ENCODE measurements around the gene SLC2A4RG.

Gene SLC2A4RG

GRCh38 chr20:63758152-63758551 is 18.6 kb downstream of the SLC2A4RG start:
- no peak overlapping the region for H3K4me2 ChIP-seq
- no peak overlapping the region for H3K27ac ChIP-seq
- peaks cover 0 to 18% (median 0%) of the 10 kb centered on the region in 11 experiments; a peak in 4 of 22 replicates for H4K20me1 ChIP-seq
- 0 out of 22 replicates have a peak, but pooled peaks cover 0 to under 1% (median 0%) of the 10 kb centered on the region in 11 experiments for H3K36me3 ChIP-seq
- no peak for TF ChIP-seq Cebpa-rat (IDR thresholded peaks at IDR 0.05)
- no peak overlapping the region for H3K9ac ChIP-seq
- no peaks in the 10 kb centered on the region for H3K27me3 ChIP-seq
- peaks cover 0 to 15% (median 7%) of the 10 kb centered on the region in 10 experiments; a peak in 12 of 20 replicates for H3K4me1 ChIP-seq
- no peaks in the 10 kb centered on the region for H3K9me3 ChIP-seq (replicated peaks in 1 of 11)
- no peak overlapping the region for H3K4me3 ChIP-seq

- no peaks in the 10 kb centered on the region for H3K9me3 ChIP-seq (replicated peaks in 1 of 11)
- 0 out of 22 replicates have a peak, but pooled peaks cover 0 to 8% (median 0%) of the 10 kb centered on the region in 11 experiments for H3K36me3 ChIP-seq
- no peaks in the 10 kb centered on the region for H3K27me3 ChIP-seq
- TF ChIP-seq Cebpa-rat (IDR thresholded peaks at IDR 0.05), result 0 out of 22 replicates have a peak, but pooled peaks of 1 of the 11 experiments have one; percentile 10
- H3K4me2 ChIP-seq, result no peak overlapping the region
- peaks cover 0 to 10% (median 0%) of the 10 kb centered on the region in 11 experiments; a peak in 2 of 22 replicates for H4K20me1 ChIP-seq
- H3K9ac ChIP-seq, result no peak overlapping the region
- no peak overlapping the region for H3K4me3 ChIP-seq
- H3K4me1 ChIP-seq, result peaks cover 0 to 8% (median 6%) of the 10 kb centered on the region in 10 experiments; a peak in 11 of 20 replicates
- no peak overlapping the region for H3K27ac ChIP-seq
Observed at GRCh38 chr20:63759377-63759901, 19.9 kb downstream of the SLC2A4RG start.

DNA sequence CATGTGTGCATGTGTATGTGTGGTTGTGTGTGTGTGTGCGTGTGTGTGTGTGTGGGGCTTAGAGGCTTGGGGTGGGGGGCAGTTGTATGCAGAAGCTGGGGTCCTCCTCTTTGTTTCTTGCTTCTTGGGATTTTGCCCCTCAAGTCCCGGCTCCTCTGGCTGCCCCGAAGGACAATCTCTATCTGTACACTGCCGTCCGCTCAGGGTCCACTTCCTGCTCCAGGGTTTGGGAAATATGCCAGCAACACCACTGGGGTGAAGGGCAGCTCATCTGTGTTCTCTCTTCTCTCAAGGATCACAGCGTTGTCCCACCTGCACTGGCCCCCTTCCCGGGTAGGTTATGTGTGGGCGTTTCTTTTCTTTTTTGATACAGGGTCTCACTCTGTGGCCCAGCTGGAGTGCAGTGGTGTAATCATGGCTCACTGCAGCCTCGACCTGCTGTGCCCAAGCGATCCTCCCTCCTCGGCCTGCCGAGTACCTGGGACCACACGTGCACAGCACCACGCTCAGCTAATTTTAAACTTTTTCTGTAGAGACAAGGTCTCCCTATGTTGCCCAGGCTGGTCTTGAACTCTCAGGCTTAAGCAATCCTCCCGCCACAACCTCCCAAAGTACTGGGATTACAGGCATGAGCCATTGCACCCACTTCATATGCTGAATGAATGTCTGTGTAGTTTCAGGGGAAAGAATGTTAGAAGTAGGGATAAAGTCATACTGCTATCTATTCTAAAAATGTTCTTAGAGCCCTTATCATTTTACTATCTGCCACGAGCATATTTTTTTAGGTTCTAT is 25.7 kb downstream of the SLC2A4RG start:
- peaks cover 0 to 12% (median 0%) of the 10 kb centered on the region in 11 experiments; a peak in 3 of 22 replicates for H4K20me1 ChIP-seq
- H3K27me3 ChIP-seq, result no peaks in the 10 kb centered on the region
- H3K27ac ChIP-seq, result no peak overlapping the region
- no peak overlapping the region for H3K4me2 ChIP-seq
- TF ChIP-seq Cebpa-rat (IDR thresholded peaks at IDR 0.05), result no peak
- H3K36me3 ChIP-seq, result peaks cover 0 to 46% (median 0%) of the 10 kb centered on the region in 11 experiments; a peak in 4 of 22 replicates
- peaks cover 0 to 10% (median 0%) of the 10 kb centered on the region in 10 experiments; a peak in 6 of 20 replicates for H3K4me1 ChIP-seq
- H3K9me3 ChIP-seq (replicated peaks in 1 of 11), result no peaks in the 10 kb centered on the region
- H3K9ac ChIP-seq, result no peak overlapping the region
- no peak overlapping the region for H3K4me3 ChIP-seq

DNA sequence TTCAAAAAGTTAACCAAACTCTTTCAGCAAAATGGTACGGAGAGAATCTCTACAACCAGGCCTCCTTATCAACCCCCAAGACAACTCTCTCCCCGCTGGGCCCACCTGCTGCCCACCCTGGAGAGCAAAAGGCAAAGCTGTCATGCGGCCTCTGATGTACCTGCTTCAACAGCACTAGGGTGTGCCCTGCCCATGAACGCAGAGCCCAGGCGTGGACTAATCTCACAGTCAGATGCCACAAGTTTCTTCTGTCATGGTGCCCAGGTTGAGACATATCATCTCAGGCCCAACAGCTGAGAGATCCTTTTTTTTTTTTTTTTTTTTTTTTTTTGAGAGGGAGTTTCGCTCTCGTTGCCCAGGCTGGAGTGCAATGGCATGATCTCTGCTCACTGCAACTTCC is 26.3 kb downstream of the SLC2A4RG start:
- H3K9ac ChIP-seq, result no peak overlapping the region
- no peaks in the 10 kb centered on the region for H3K27me3 ChIP-seq
- peaks cover 0 to 10% (median 0%) of the 10 kb centered on the region in 10 experiments; a peak in 6 of 20 replicates for H3K4me1 ChIP-seq
- H3K36me3 ChIP-seq, result peaks cover 0 to 50% (median 0%) of the 10 kb centered on the region in 11 experiments; a peak in 4 of 22 replicates
- H3K4me3 ChIP-seq, result no peak overlapping the region
- TF ChIP-seq Cebpa-rat (IDR thresholded peaks at IDR 0.05), result no peak
- no peak overlapping the region for H3K4me2 ChIP-seq
- no peak overlapping the region for H3K27ac ChIP-seq
- no peaks in the 10 kb centered on the region for H3K9me3 ChIP-seq (replicated peaks in 1 of 11)
- H4K20me1 ChIP-seq, result peaks cover 0 to 13% (median 0%) of the 10 kb centered on the region in 11 experiments; a peak in 3 of 22 replicates

DNA sequence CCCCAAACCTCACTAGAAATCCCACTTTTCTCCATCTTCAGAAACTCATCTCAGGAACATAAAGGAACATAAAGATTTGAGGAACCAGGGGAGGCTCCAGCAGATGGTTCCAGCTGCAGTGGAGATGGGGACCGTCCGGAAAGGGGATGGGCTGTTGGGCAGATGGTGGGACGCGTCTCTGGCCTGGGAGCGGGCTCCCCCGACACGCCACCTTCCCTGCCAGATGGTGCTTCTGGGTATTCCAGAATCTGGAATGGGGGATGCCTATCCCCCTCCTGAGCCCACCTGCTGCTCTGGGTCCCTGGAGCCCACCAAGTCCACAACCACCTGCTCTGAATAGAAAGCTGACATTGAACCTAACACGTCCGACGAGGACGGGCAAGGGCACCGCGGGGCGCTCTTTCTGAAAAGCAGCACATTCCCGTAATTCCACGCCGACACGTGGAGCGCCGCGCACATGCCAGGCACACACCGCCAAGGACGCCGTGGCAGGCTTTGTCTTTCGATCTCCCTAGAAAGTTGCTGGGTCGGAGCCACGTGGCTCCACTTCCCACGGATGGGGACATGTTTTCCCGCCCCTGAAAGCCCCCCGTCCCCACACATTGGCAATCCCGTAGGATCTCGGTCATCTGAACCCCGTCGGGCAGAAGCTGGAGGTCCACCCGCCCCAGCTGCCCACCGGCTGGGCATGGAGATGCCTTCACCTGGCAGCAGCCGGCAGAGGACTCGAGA is 27.3 kb downstream of the SLC2A4RG start:
- peaks cover 0 to 56% (median 0%) of the 10 kb centered on the region in 11 experiments; a peak in 4 of 22 replicates for H3K36me3 ChIP-seq
- H3K9me3 ChIP-seq (replicated peaks in 1 of 11), result no peaks in the 10 kb centered on the region
- peaks cover 0 to 10% (median 0%) of the 10 kb centered on the region in 10 experiments; a peak in 6 of 20 replicates for H3K4me1 ChIP-seq
- H3K9ac ChIP-seq, result no peak overlapping the region
- H3K4me2 ChIP-seq, result no peak overlapping the region
- no peak overlapping the region for H3K4me3 ChIP-seq
- peaks cover 0 to 19% (median 0%) of the 10 kb centered on the region in 11 experiments; a peak in 3 of 22 replicates for H4K20me1 ChIP-seq
- TF ChIP-seq Cebpa-rat (IDR thresholded peaks at IDR 0.05), result no peak
- no peak overlapping the region for H3K27ac ChIP-seq
- no peaks in the 10 kb centered on the region for H3K27me3 ChIP-seq

GRCh38 chr20:63767456-63767855 is 27.9 kb downstream of the SLC2A4RG start:
- H3K9ac ChIP-seq, result no peak overlapping the region
- no peaks in the 10 kb centered on the region for H3K27me3 ChIP-seq

DNA sequence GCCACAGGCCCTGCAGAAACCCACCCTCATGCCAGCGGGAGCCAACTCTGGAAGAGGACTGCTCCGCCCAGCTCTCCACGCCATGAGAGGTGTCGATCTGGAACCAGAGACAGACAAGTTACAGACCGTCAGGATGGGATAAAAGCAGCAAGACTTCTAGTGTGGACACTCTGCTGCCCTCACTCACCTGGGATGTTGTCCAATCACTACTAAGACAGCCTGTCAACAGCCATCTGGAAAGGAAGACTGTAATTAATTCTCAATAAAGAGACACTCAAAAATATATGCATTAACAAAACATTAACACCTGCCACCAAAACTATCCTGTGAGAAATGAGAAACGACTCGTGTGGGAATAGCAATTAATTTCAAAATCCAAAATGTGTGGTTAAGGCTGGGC is 28.3 kb downstream of the SLC2A4RG start:
- H3K9ac ChIP-seq, result no peak overlapping the region
- H3K4me2 ChIP-seq, result no peak overlapping the region

More at GRCh38 chr20:63767456-63767855, 27.9 kb downstream of the SLC2A4RG start:
- Histone ChIP-seq H3K27ac (no peak overlapping the region), H3K36me3 (peaks cover 0 to 56% (median 0%) of the 10 kb centered on the region in 11 experiments; a peak in 4 of 22 replicates), H3K4me3 (no peak overlapping the region), H3K4me2 (no peak overlapping the region), H3K9me3 (replicated peaks in 1 of 11) (no peaks in the 10 kb centered on the region), H3K4me1 (peaks cover 0 to 10% (median 0%) of the 10 kb centered on the region in 10 experiments; a peak in 6 of 20 replicates), H4K20me1 (peaks cover 0 to 22% (median 0%) of the 10 kb centered on the region in 11 experiments; a peak in 4 of 22 replicates)
- TF ChIP-seq Cebpa-rat (IDR thresholded peaks at IDR 0.05), result no peak

More for the DNA sequence above, 28.3 kb downstream of the SLC2A4RG start:
- Histone ChIP-seq H3K27ac (no peak overlapping the region), H3K4me1 (peaks cover 0 to 12% (median 2%) of the 10 kb centered on the region in 10 experiments; a peak in 10 of 20 replicates), H3K27me3 (no peaks in the 10 kb centered on the region), H3K9me3 (replicated peaks in 1 of 11) (no peaks in the 10 kb centered on the region), H3K36me3 (peaks cover 0 to 56% (median 0%) of the 10 kb centered on the region in 11 experiments; a peak in 4 of 22 replicates), H4K20me1 (peaks cover 0 to 26% (median 0%) of the 10 kb centered on the region in 11 experiments; a peak in 4 of 22 replicates), H3K4me3 (no peak overlapping the region)
- no peak for TF ChIP-seq Cebpa-rat (IDR thresholded peaks at IDR 0.05)
